Heart right ventricle (tissue), 16 donors: Measurements from ENCODE around the gene PYGM. TPM values are rescaled to one million over a fixed set of nuclear protein-coding genes. Genes with fewer than 3 reads are reported as not detected.

Source experiments
- ATAC-seq, 8 donors: fragments of 200-7000 bp; cut with Tn5 transposase; one replicate each; pipeline ENCODE4 v1.9.1; 2020; ENCODE audit warnings: mild to moderate bottlenecking in 8 of 8, moderate library complexity in 8 of 8, moderate number of reproducible peaks in 1 of 8
- DNase-seq, 2 donors: peaks; one replicate each; pipeline ENCODE4 v3.0.0-alpha.2; 2020
- H3K27ac ChIP-seq, 10 donors: fragments of 200-600 bp; sonication (generic) in 2 of 10; one replicate each; pipeline versions ENCODE4 v1.5.0 to v1.8.0; 2020 to 2022; ENCODE audit warnings: mild to moderate bottlenecking in 3 of 10
- H3K27me3 ChIP-seq, 7 donors: fragments of 200-600 bp; one replicate each; pipeline ENCODE4 v1.8.0; 2021 to 2022; ENCODE audit warnings: mild to moderate bottlenecking in 2 of 7
- H3K36me3 ChIP-seq, 9 donors: fragments of 200-600 bp; sonication (generic) in 1 of 9; one replicate each; pipeline versions ENCODE4 v1.5.0 to v1.8.0; 2020 to 2022; ENCODE audit warnings: mild to moderate bottlenecking in 2 of 9
- H3K4me1 ChIP-seq, 9 donors: fragments of 200-600 bp; sonication (generic) in 1 of 9; one replicate each; pipeline versions ENCODE4 v1.5.0 to v1.8.0; 2020 to 2022; ENCODE audit warnings: mild to moderate bottlenecking in 4 of 9
- H3K4me3 ChIP-seq, 10 donors: fragments of 200-600 bp; sonication (generic) in 2 of 10; one replicate each; pipeline versions ENCODE4 v1.5.0 to v1.8.0; 2020 to 2022; ENCODE audit warnings: mild to moderate bottlenecking in 7 of 10, moderate library complexity in 2 of 10
- H3K9me3 ChIP-seq, 11 donors: fragments of 200-600 bp in 10 of 11; sonication (generic) in 2 of 11; one replicate each; pipeline versions ENCODE4 v1.5.0 to v1.8.0; 2013 to 2022; ENCODE audit warnings: mild to moderate bottlenecking in 2 of 11, control low read depth in 1 of 11, moderate library complexity in 1 of 11
- WGBS, 2 donors: extraction: QIAGEN DNeasy Blood & Tissue Kit; methylation state at CpG; one replicate each; pipeline ENCODE4 v1.1.7; 2013; ENCODE audit warnings: inconsistent platforms in 1 of 2; 5-methylcytosine and 5-hydroxymethylcytosine counted together
- intact Hi-C, 10 donors: fragments of 100-400 bp; cut with DNase I; formaldehyde crosslinking; loops; one replicate each; pipeline versions ENCODE4 v1.11.1 to v1.14.2; 2022
- polyA plus RNA-seq, 2 donors: library from polyadenylated mRNA; stranded (reverse); fragments of 200-250 nt; gene quantifications; one replicate each; pipeline ENCODE4 v1.2.3, GENCODE V29; 2013
- total RNA-seq, 10 donors: library from RNA; stranded (reverse); fragmentation: NEBNext Ultra II Directional in 3 of 10; extraction: Animal tissue kit (Norgen Biotek cat#: 25700) in 3 of 10; gene quantifications; one replicate each; pipeline versions ENCODE4 v1.2.1 to v1.2.4, GENCODE V29; 2021 to 2023
- TF ChIP-seq, protein P1 (sequence below), 9 donors: fragments of 200-600 bp; sonication (generic) in 2 of 9; IDR thresholded peaks; one replicate each; pipeline versions ENCODE4 v1.5.0 to v1.8.0; 2021 to 2022; ENCODE audit warnings: antibody characterized with exemption in 9 of 9, mild to moderate bottlenecking in 5 of 9, moderate library complexity in 1 of 9
- donor health status: Arrhythmogenic right ventricular cardiomyopathy.
- donor health status: ischemic (EF 13 %, LVEDD 7.1; RV severe dilation, severe dysfunction).
- donor health status: healthy with polysubstance abuse.
- donor health status: DM: no; HTN: yes; CAD: no.
- donor health status: DM: no; HTN: no; CAD: no.
- donor health status: ischemic (EF 25% LVEDD 6.9; RV normal size, moderate dysfunction).
- donor health status: ischemic (EF 25% LVEDD 5.7; RV mildly dilated, moderate dysfunction).
- donor health status: healthy.
- donor health status: DM: yes; HTN: yes; CAD: no.
- donor health status: Ischemic cardiomyopathy.
- donor health status: ischemic (EF 35%, LVEDD 5.7; RV mildly dilated, moderate dysfunction).
- donor health status: nonischemic (EF 11% LVEDD 7.7; RV severe dilation, severe dysfunction).
- donor health status: DM: yes; HTN: yes; CAD: no.
- donor health status: PGD.
- donor health status: ischemic (EF 29% LVEDD 5.4; RV normal size, mild dysfunction).
- donor health status: nonischemic (EF 23%, LVEDD 6.1; RV moderate dilation, normal function).

Gene PYGM
- total and polyA plus RNA-seq, 12 donors: 11.3 to 249 (median 115) TPM

DNA sequence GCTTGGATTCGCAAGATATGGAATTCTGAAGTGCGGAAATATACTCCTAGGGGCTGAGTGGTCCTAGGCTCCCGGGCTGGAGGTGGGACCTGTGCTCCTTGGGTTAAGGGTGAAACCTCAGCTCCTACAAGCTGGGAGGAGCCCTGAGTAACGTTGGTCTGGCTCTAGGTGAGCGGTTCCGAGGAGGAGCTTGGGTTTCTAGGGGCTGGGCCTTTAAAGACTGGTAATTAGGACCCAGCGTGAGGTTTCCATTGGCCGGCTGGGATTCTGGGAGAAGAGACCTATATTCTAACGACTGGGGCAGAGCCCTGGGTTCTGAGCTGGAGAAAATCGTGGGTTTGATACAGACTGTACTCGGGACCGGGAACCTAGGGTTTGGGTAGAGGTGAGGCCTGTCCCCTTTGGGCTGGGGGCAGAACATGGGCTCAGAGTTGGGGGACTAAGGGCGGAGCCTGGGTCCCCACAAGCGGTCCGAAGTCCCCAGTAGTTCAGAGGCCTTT, 44.1 kb upstream of the PYGM start:
- Histone ChIP-seq H3K9me3 (no peaks in the 10 kb centered on the region), H3K4me3 (peak overlapping the region in 9 of 10 donors; percentile 56 to 92 (median 70)), H3K4me1 (peaks cover 14 to 46% (median 28%) of the 10 kb centered on the region in 9 donors), H3K27ac (peak overlapping the region; percentile 65 to 97 (median 92)), H3K27me3 (no peaks in the 10 kb centered on the region), H3K36me3 (peaks cover 0 to 55% (median 12%) of the 10 kb centered on the region in 9 donors)
- DNase-seq (no peak), ATAC-seq (peak in 5 of 8 donors; percentile 1 to 22 (median 14))
- TF ChIP-seq, protein P1, sequence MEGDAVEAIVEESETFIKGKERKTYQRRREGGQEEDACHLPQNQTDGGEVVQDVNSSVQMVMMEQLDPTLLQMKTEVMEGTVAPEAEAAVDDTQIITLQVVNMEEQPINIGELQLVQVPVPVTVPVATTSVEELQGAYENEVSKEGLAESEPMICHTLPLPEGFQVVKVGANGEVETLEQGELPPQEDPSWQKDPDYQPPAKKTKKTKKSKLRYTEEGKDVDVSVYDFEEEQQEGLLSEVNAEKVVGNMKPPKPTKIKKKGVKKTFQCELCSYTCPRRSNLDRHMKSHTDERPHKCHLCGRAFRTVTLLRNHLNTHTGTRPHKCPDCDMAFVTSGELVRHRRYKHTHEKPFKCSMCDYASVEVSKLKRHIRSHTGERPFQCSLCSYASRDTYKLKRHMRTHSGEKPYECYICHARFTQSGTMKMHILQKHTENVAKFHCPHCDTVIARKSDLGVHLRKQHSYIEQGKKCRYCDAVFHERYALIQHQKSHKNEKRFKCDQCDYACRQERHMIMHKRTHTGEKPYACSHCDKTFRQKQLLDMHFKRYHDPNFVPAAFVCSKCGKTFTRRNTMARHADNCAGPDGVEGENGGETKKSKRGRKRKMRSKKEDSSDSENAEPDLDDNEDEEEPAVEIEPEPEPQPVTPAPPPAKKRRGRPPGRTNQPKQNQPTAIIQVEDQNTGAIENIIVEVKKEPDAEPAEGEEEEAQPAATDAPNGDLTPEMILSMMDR (IDR thresholded peaks at IDR 0.05): no peak
- 38 to 39% methylated on average over 15 of the region's 15 CpGs for WGBS, 2 donors
- intact Hi-C loops: loop anchor here in 1 of 10 donors (2.0 kb wide), 1 partner anchor 25 kb away; the partner anchor contains the start of gene SF1

GRCh38 chr11:64803158-64803845, 43.5 kb upstream of the PYGM start, which contains the start of gene MAP4K2:
Gene MAP4K2 (minus strand): TSS chr11:64803214. CDS start chr11:64803149, 65 bp downstream.
- DNase-seq: peak; percentile 90 to 93
- intact Hi-C loops: loop anchor here in 1 of 10 donors (2.0 kb wide), 1 partner anchor 25 kb away; the partner anchor contains the start of gene SF1
- Histone ChIP-seq H3K27me3 (no peaks in the 10 kb centered on the region), H3K4me1 (peaks cover 14 to 46% (median 26%) of the 10 kb centered on the region in 9 donors), H3K9me3 (no peaks in the 10 kb centered on the region), H3K4me3 (peak within 1 kb of the TSS; percentile 56 to 92 (median 68)), H3K36me3 (peaks cover 0 to 60% (median 12%) of the 10 kb centered on the region in 9 donors), H3K27ac (peak within 1 kb of the TSS; percentile 65 to 97 (median 92))
- 0 to 1% methylated on average over 32 to 58 of the region's 58 CpGs for WGBS, 2 donors
- TF ChIP-seq, protein P1 (IDR thresholded peaks at IDR 0.05): peak in 6 of 9 donors; percentile 10 to 56 (median 32)
- ATAC-seq: peak; percentile 77 to 94 (median 90)

DNA sequence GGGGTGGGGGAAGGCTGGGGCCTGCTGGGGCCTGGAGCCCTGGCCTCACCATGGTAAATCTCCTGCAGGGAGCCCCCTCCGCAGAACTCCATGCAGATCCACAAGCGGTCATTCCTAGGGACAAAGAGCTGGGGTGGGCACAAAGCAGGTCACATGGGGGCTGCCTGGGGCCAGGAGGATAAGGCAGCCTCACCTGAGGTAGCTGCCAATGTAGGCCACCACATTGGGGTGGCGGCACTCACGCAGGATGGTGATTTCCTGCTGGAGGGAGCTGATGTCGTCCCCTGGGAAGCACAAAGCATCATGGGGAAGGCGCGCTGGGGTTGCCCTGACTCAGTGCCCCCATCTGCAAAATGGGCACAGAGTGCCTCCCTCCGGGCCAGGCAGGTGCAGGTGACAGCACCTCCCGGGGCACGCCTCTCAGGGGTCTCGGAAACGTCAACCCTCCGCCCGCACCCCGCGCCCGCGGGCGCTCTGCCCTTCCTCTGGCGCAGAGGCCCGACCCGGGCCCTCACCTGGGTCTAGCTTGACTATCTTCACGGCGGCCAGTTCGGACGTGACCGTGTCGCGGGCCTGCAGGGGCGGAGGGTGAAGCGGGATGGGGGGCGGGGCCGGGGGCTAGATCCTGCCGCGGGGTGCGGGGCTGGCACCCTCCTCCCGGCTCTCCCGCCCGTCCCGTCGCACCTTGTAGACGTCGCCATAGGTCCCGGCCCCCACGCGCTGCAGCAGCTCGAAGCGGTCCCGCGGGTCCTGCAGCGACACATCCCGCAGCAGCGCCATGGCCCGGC, 42.8 kb upstream of the PYGM start:
- Histone ChIP-seq H3K27ac (peak overlapping the region; percentile 63 to 97 (median 90)), H3K4me1 (peaks cover 14 to 46% (median 26%) of the 10 kb centered on the region in 9 donors), H3K9me3 (no peaks in the 10 kb centered on the region), H3K36me3 (peaks cover 0 to 57% (median 12%) of the 10 kb centered on the region in 9 donors), H3K4me3 (peak overlapping the region; percentile 56 to 92 (median 68)), H3K27me3 (no peaks in the 10 kb centered on the region)
- WGBS, 2 donors: 13 to 16% methylated on average over 48 to 54 of the region's 54 CpGs
- peak in 3 of 8 donors; percentile 1 to 9 (median 4) for ATAC-seq
- TF ChIP-seq, protein P1 (IDR thresholded peaks at IDR 0.05): no peak
- no peak for DNase-seq
- intact Hi-C loops: loop anchor here in 1 of 10 donors (2.0 kb wide), 1 partner anchor 24 kb away; the partner anchor contains the start of gene SF1
